Effector CD8-positive, alpha-beta T cell (primary cell): ENCODE results near the gene CBLC.

Source experiments
- DNase-seq: peaks from one replicate; lab custom pipeline; 2025; lab: John Stamatoyannopoulos, UW
- total RNA-seq, 4 experiments: gene quantifications; one replicate each; lab custom pipeline; 2026; lab: John Stamatoyannopoulos, UW

The CBLC gene, protein sequence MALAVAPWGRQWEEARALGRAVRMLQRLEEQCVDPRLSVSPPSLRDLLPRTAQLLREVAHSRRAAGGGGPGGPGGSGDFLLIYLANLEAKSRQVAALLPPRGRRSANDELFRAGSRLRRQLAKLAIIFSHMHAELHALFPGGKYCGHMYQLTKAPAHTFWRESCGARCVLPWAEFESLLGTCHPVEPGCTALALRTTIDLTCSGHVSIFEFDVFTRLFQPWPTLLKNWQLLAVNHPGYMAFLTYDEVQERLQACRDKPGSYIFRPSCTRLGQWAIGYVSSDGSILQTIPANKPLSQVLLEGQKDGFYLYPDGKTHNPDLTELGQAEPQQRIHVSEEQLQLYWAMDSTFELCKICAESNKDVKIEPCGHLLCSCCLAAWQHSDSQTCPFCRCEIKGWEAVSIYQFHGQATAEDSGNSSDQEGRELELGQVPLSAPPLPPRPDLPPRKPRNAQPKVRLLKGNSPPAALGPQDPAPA
- total RNA-seq, result 0 to 0.09 (median 0) reads per million in 4 experiments

- DNase-seq, result no peak
These were observed at the start of gene CBLC for GRCh38 chr19:44777715-44778347. Gene CBLC (plus strand): TSS chr19:44777890. CDS start chr19:44777932, 42 bp downstream.

GRCh38 chr19:44728178-44728577 is 49.5 kb upstream of the CBLC start:
- DNase-seq, result no peak

DNA sequence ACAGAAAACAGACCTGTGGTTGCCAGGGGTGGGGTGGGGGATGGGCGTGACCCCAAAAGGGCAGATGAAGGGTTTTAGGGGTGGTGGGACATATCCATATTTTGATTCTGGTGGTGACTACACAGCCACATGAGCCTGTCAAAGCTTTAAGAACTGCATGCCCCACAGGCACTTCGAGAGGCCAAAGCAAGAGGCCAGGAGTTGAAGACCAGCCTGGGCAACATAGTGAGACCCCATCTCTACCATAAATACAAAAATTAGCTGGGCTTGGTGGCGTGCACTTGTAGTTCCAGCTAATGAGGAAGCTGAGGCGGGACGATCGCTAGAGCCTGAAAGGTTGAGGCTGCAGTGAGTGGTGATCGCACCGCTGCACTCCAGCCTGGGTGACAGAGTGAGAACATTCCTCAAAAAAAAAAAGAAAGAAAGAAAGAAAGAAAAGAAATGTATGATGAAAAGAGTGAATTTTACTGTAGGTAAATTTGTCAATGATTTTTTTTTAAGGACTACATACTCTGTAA is 48.1 kb upstream of the CBLC start:
- DNase-seq, result no peak

DNA sequence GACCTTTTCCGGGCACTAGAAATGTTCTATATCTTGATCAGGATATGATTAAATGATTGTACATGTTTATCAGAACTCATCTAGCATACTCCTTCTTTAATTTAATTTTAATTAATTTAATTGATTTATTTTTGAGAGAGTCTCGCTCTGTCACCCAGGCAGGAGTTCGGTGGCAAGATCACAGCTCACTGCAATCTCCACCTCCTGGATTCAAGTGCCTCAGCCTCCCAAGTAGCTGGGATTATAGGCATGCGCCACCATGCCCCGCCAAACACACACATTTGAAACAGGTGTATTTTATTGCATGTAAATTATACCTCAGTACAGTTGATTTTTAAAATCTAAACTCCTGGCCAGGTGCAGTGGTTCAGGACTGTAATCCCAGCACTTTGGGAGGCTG is 46.6 kb upstream of the CBLC start:
- DNase-seq, result no peak

DNA sequence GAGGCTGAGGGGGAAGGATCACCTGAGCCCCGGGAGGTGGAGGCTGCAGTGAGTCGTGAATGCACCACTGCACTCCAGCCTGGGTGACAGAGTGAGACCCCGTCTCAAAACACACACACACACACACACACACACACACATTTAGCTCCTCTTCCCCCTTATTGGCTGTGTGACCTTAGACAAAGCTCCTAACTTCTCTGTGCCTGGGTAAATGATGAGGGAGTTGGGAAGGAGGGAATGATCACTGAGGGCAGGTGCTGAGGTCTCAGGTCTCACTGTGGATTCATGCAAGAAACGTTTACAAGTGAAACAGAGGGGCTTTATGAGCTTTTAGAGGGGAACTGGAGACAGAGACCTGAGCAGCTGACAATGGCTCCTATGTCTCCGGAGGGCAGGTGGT is 46.1 kb upstream of the CBLC start:
- DNase-seq, result no peak

GRCh38 chr19:44732235-44733014 is 45.3 kb upstream of the CBLC start:
- DNase-seq, result no peak

DNA sequence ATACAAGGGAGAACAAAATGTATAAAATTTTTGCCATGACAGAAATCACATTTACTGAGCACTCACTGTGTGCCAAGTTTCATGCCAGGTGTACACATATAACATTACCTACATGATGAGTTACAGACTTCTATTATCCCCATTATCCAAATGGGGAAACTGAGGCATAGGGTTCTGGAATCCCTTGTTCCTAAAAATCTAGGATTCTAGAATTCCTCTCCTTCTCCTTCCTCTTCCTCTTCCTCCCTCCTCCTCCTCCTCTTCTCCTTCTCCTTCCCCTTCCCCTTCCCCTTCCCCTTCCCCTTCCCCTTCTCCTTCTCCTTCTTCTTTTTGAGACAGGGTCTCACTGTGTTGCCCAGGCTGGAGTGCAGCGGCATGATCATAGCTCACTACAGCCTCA is 43.3 kb upstream of the CBLC start:
- DNase-seq, result no peak

DNA sequence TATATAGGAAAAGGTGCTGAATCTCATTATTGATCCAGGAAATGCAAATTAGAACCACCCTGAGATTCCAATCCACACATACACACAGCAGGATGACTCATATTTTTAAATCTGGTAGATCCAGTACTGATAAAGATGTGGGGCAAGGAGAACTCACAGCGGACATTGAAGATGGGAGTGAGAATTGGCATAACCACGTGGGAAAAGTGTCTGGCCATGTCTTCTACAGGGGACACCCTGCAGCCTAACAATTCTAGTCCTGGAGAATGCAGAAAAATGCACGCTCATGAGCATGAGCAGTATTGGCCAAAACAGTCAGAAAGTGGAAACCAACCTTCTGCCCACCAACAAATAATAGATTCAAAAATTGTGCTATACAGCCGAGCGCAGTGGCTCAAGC is 42.7 kb upstream of the CBLC start:
- no peak for DNase-seq

DNA sequence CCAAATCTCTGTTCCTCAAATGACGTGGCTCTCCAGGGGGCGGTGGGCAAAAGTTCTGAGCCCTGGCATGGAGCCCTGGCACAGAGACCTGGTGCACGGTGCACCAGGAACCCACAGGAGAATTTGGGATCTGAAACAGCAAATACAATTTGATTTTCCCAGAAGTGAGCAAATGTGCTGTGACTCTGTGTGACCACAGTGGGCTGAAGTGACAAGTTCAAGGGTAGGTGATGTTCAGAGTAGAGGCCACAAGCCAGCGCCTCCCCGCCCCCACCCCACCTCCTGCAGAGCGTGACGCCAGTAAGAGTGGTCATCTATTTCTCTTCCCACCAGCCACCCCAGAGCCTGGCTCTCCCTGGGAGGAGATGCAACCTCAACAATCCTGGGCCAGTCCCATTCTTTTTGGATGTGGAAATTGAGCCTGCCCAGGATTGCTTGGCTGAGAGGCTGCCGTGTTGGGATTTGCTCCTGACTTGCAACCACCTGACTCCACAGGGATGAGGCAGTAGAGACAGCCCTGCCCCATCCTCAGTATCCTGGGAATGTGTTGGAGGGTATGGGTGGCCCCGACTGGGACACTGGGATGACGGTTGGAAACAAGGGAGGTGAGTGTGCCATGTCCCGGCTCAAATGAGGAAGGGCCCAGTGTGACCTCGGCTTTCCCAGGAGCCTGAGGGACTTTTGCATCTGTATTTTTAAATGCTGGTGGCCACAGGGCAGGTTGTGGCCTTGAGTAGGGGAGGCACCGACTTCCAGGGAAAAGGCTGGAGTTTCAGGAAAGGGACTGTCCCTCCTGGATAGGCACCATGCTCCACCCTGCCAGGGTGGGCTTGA is 40.2 kb upstream of the CBLC start:
- DNase-seq, result no peak

DNA sequence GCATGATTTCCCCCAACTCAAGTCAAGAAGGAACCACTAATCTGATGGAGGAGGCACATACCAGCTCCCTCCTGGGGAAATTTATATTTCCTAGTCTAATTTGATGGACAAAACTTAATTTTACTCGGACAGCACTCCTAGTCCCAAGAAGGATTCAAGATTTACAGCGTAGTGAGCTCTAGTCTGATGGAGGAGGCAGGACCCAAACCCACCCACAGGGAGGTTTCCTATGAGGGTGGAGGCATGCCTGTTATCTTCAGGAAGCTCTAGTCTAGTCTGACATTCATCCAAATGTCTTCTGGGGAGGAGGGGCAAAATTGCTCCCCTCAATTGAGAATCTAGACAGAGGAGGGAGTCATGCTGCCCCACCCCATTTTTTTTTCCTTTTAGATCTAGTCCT is 39.6 kb upstream of the CBLC start:
- no peak for DNase-seq

DNA sequence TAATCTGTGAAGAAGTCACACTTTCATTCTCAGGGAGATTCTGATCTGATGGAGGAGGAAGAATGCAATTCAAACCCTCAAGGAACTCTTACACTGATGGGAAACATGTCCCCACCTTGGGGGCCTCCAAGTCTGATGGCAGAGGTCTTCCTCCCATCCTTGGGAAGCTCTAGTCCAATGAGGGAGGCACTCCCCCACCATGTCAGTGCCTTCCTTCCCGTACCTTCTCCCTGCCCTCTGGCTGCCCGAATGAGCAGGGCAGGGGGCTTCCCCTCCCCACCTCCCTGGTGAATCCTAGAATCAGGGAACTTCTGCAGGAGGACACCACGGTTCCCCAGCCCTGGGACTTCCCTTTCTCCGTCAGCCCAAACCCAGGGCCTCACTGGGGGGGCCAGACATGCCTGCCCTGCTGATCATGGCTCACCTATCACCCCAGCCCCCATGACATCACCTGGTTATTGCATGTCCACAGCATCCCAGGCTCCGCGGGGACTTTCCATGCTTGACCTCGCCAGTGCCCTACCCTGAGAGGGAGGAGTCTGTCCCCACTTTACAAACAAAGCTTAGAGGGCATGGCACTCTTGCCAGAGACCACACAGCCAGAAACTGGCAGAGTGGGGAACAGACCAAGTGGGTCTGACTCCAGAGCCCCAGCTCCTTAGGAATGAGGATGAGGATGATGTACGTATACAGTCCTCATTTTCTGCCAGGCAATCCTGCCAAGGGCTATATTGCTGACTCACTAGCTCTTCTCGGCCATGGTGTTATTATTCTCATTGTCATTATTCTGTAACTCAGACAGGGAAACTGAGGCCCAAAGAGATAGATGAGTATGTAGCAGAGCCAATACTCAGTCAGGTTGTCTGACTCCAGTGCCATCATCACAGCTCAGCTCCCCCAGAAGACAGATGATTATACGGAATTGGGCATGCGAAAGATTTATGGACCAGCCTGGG is 38.8 kb upstream of the CBLC start:
- DNase-seq, result no peak

GRCh38 chr19:44740351-44740824 is 37.3 kb upstream of the CBLC start:
- DNase-seq, result no peak

GRCh38 chr19:44741258-44741731 is 36.4 kb upstream of the CBLC start:
- DNase-seq, result no peak

- DNase-seq, result no peak
These were observed 35.8 kb upstream of the CBLC start for GRCh38 chr19:44741841-44742329.

DNA sequence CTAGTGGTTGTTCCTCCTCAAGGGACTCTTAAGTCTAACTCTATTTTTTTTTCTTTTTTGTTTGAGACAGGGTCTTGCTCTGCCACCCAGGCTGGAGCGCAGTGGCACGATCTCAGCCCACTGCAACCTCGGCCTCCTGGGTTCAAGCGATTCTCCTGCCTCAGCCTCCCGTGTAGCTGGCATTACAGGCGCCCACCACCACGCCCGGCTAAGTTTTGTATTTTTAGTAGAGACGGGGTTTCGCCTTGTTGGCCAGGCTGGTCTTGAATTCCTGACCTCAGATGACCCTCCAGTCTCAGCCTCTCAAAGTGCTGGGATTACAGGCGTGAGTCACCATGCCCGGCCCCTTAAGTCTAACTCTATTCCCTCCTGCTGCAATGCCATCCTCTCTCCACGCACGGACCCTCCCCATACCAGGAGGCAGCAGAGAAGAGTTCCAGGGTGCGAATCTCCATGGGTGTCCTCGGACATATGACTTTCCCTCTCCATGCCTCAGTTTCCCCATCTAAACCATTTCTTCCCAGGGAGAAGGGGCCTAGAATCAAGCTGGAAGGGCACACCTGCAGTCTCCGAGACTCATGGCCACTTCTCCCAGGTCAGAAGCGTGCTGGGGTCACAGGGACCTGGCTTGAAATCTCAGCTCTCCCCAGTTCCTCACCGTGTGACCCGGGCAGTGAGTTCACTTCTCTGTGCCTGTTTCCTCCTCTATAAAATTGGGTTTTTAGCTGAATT is 35.2 kb upstream of the CBLC start:
- DNase-seq, result no peak

GRCh38 chr19:44744871-44745332 is 32.8 kb upstream of the CBLC start:
- DNase-seq, result no peak

GRCh38 chr19:44745341-44745831 is 32.3 kb upstream of the CBLC start:
- DNase-seq, result no peak

DNA sequence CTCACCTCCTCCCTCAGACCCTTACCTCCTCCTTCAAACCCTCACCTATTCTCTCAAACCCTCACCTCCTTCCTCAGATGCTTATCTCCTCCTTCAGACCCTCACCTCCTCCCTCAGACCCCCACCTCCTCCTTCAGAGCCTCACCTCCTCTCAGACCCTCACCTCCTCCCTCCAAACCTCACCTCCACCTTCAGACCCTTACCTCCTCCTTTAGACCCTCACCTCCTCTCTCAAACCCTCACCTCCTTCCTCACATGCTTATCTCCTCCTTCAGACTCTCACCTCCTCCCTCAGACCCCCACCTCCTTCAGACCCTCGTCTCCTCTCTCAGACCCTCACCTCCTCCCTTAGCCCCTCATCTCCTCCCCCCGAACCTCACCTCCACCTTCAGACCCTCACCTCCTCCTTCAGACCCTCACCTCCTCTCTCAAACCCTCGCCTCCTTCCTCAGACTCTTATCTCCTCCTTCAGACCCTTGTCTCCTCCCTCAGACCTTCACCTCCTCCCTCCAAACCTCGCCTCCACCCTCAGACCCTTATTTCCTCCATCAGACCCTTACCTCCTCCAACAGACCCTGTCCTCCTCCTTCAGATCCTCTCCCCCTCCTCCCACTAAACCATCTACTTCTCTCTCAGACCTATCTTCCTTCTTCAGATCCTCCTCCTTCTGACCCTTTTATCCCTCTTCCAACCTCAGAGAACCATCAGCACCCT is 31.6 kb upstream of the CBLC start:
- DNase-seq, result no peak
